Astrocyte of the spinal cord (primary cell): ENCODE data around the gene EPS8L3.
"Not testable (repeated sequence)": the region's sequence is repeated elsewhere in the genome, so short reads cannot be mapped to it uniquely, and the experiment has no call there.

ENCODE experiments used
- DNase-seq: peaks from one replicate; pipeline ENCODE4 v3.0.0; 2011; ENCODE audit warnings: low read depth, low spot score
- H3K4me3 ChIP-seq: 2 replicates; pipeline ENCODE4 v1.5.1; 2011; ENCODE audit warnings: low read depth, mild to moderate bottlenecking, low read length, moderate library complexity
- CTCF ChIP-seq: IDR thresholded peaks from 2 replicates; pipeline ENCODE4 v1.5.1; 2012; ENCODE audit warnings: low read depth, mild to moderate bottlenecking, low read length, inconsistent platforms
- in situ Hi-C: cut with HindIII; loops from 2 replicates; pipeline ENCODE4 v1.10.0; 2017; ENCODE audit warnings: low sequenced_read_pairs

The EPS8L3 gene

GRCh38 chr1:109801791-109802135 is 38.0 kb upstream of the EPS8L3 start:
- H3K4me3 ChIP-seq = no peak overlapping the region
- no peak for TF ChIP-seq CTCF
- DNase-seq = no peak

GRCh38 chr1:109800291-109800690 is 36.6 kb upstream of the EPS8L3 start:
- no peak for DNase-seq
- in situ Hi-C loops = no loop called here
- no peak for TF ChIP-seq CTCF
- H3K4me3 ChIP-seq = no peak overlapping the region

More at GRCh38 chr1:109801791-109802135, 38.0 kb upstream of the EPS8L3 start:
- in situ Hi-C loops = no loop called here

GRCh38 chr1:109799445-109799844 is 35.7 kb upstream of the EPS8L3 start:
- TF ChIP-seq CTCF = no peak
- no peak overlapping the region for H3K4me3 ChIP-seq
- in situ Hi-C loops = loop anchor here (25.0 kb wide), 1 partner anchor 113 kb away; the partner anchor contains the start of gene CSF1
- no peak for DNase-seq

- H3K4me3 ChIP-seq, DNase-seq: not testable (repeated sequence)
- in situ Hi-C loops = loop anchor here (25.0 kb wide), 1 partner anchor 115 kb away; the partner anchor contains the start of gene CSF1
These were observed 33.5 kb upstream of the EPS8L3 start for GRCh38 chr1:109797303-109797595.

GRCh38 chr1:109796484-109797302 is 33.0 kb upstream of the EPS8L3 start:
- in situ Hi-C loops = loop anchor here (25.0 kb wide), 1 partner anchor 116 kb away; the partner anchor contains the start of gene CSF1
- no peak overlapping the region for H3K4me3 ChIP-seq
- TF ChIP-seq CTCF = no peak
- peak; percentile 72 for DNase-seq

GRCh38 chr1:109794319-109795132 is 30.8 kb upstream of the EPS8L3 start:
- no peak for DNase-seq
- in situ Hi-C loops = loop anchor here (25.0 kb wide), 1 partner anchor 118 kb away; the partner anchor contains the start of gene CSF1

More at GRCh38 chr1:109794319-109795132, 30.8 kb upstream of the EPS8L3 start:
- no peak overlapping the region for H3K4me3 ChIP-seq
- TF ChIP-seq CTCF = no peak
